Upper lobe of left lung (tissue), 4 donors: ENCODE measurements around the gene GPSM1.

Experiments used
- CTCF ChIP-seq, 6 experiments: fragments of 450-650 bp in 4 of 6; fragments of 200-600 bp in 2 of 6; sonication (generic) in 2 of 6; IDR thresholded peaks; one replicate each; pipeline ENCODE4 v1.5.1; 2016 to 2019; ENCODE audit warnings: antibody characterized with exemption in 6 of 6
- POLR2A ChIP-seq, 4 donors: fragments of 450-650 bp; IDR thresholded peaks; one replicate each; pipeline ENCODE4 v1.5.1; 2016 to 2017; ENCODE audit warnings: antibody characterized with exemption in 4 of 4, mild to moderate bottlenecking in 2 of 4
- POLR2AphosphoS5 ChIP-seq, 2 donors: sonication (generic); formaldehyde crosslinking; IDR thresholded peaks; one replicate each; pipeline ENCODE4 v1.5.1; 2017; ENCODE audit warnings: antibody characterized with exemption in 2 of 2

GRCh38 chr9:136374183-136374575 lies 46.8 kb downstream of the GPSM1 start:
- TF ChIP-seq CTCF (IDR thresholded peaks at IDR 0.05) (no peak), POLR2A (IDR thresholded peaks at IDR 0.05) (no peak), POLR2AphosphoS5 (IDR thresholded peaks at IDR 0.05) (no peak)
